Activated T-helper 17 cell treated with anti-CD3 and anti-CD28 coated beads, Interleukin-2, amount 50 U/mL, for 72 hours (primary cell): ENCODE measurements around the gene KIRREL3. TPM values are rescaled to one million over a fixed set of nuclear protein-coding genes. Genes with fewer than 3 reads are reported as not detected.
A peak's percentile ranks its signal among the peaks of the same experiment; 100 is the strongest.

ENCODE experiments used
- ATAC-seq: fragments of 150-1000 bp; cut with Tn5 transposase; replicated peaks from 2 replicates; pipeline ENCODE4 v1.10.0; 2021; ENCODE audit warnings: mild to moderate bottlenecking, moderate library complexity
- H3K27ac Mint-ChIP-seq: one replicate; pipeline ENCODE4 v1.8.0; 2022; ENCODE audit warnings: mixed read lengths
- H3K27me3 Mint-ChIP-seq: one replicate; pipeline ENCODE4 v1.8.0; 2022; ENCODE audit warnings: mixed read lengths
- H3K36me3 Mint-ChIP-seq: one replicate; pipeline ENCODE4 v1.8.0; 2022; ENCODE audit warnings: low read depth, mild to moderate bottlenecking, mixed read lengths
- H3K4me1 Mint-ChIP-seq: one replicate; pipeline ENCODE4 v1.8.0; 2022; ENCODE audit warnings: mixed read lengths
- H3K4me3 Mint-ChIP-seq: one replicate; pipeline ENCODE4 v1.8.0; 2022; ENCODE audit warnings: mild to moderate bottlenecking, mixed read lengths
- H3K9me3 Mint-ChIP-seq: one replicate; pipeline ENCODE4 v1.8.0; 2022; ENCODE audit warnings: mixed read lengths
- total RNA-seq, 2 donors: library from RNA; stranded (reverse); gene quantifications; one replicate each; pipeline ENCODE4 v1.2.3, GENCODE V29; 2022

KIRREL3 gene
- total RNA-seq, 2 donors from 2014 or later: not detected

DNA sequence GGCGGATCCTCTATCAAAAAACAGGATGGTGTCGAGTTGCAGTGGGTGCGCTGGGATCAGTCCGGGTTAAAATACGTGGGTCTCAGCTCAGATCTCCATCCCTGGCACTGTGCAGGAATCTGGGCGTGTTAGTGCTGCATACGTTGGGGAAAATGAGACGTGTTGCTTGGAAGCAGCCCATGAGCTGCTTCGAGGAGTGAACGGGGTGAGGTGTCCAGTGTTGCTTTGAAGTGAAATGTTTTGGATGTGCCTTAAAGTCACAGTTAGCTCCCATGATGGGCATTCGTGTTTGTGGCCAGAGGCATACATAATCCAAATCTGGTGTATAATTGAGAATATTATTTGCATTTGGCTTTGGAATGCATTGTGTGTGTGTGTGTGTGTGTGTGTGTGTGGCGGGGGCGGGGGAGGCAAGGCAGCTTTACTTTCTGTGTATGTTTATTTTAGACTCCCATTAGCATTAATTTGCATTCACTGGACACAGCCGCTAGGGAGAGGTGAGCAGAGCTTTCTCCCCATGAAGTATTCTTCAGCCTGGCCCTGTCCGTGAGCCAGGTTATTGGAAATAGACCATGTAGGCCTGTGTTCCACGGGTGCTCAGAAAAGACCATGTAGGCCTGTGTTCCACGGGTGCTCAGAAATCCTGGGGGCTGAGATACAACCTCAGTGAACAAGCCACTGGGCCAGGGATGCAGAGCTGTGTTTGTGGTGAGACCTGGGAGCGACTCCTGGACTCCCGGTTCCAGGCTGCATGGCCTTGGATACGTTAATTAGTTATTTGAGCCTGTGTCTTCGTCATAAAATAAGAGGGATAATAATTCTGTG lies 510.5 kb downstream of the KIRREL3 start:
- Mint-ChIP-seq H3K4me1 (no peaks in the 10 kb centered on the region), H3K27ac (no peak overlapping the region), H3K9me3 (no peaks in the 10 kb centered on the region), H3K4me3 (no peak overlapping the region), H3K27me3 (peaks cover 3% of the 10 kb centered on the region), H3K36me3 (no peaks in the 10 kb centered on the region)
- no peak for ATAC-seq

DNA sequence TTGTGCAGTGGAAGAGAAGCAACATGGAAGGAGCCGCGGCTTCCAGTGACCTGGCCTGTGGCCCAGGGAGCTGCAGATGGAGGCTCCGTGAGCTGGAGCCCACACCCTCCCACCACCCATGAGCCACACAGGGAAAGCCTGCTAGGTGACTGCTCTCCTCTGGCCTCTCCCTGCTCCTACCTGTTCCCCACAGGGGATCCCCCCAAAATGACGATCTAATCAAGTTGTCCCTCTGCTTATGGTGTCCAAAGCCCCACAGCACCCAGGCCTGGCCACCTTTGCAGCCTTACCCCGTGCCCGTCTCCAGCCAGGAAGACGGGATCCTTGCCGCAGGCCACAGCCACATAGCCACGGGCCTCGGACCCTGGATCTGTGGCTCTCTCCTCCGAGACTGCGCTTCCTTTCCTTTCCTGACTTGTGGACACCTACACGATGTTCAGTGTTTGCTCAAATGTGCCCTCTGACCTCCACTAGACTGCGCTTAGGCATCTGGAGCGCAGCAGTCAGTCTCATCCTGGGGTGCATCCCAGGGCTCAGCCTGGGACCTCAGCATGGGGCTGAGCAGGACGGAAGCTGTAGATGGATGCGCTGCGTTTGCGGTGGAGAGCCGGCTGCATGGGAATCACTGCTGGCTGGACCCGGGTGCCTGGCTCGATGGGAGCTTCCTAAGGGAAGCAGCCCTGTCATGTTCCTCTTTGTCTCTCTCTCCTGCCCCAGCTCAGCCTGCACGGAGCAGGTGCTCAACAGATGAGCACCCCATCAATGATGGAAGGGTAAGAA lies 511.8 kb downstream of the KIRREL3 start:
- no peak overlapping the region for H3K27ac Mint-ChIP-seq
- H3K4me3 Mint-ChIP-seq: no peak overlapping the region
- H3K9me3 Mint-ChIP-seq: no peaks in the 10 kb centered on the region
- ATAC-seq: no peak
- no peaks in the 10 kb centered on the region for H3K36me3 Mint-ChIP-seq
- H3K4me1 Mint-ChIP-seq: no peaks in the 10 kb centered on the region
- peaks cover 3% of the 10 kb centered on the region for H3K27me3 Mint-ChIP-seq

DNA sequence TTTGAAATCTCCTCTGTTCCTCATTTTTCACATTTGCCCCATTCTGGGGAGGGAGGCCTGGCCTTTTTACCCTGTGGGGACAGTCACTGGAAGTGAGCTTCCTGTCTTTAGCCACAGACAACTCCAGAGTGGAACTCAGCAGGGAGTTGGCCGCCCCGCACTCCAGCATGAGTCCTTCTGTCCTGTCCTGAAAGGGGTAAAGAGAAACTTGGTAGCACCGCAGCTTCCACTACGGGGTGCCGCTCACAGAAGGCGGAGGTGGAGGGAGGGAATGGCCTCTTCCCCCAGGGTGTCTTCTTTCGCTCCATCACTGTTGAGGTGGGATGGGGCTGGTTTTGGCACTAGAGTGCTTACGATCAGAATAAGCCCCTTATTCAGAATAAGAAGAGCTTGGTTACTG lies 512.9 kb downstream of the KIRREL3 start:
- Mint-ChIP-seq H3K27me3 (peaks cover 3% of the 10 kb centered on the region), H3K27ac (no peak overlapping the region), H3K4me1 (no peaks in the 10 kb centered on the region), H3K9me3 (no peaks in the 10 kb centered on the region), H3K36me3 (no peaks in the 10 kb centered on the region), H3K4me3 (no peak overlapping the region)
- ATAC-seq: no peak

DNA sequence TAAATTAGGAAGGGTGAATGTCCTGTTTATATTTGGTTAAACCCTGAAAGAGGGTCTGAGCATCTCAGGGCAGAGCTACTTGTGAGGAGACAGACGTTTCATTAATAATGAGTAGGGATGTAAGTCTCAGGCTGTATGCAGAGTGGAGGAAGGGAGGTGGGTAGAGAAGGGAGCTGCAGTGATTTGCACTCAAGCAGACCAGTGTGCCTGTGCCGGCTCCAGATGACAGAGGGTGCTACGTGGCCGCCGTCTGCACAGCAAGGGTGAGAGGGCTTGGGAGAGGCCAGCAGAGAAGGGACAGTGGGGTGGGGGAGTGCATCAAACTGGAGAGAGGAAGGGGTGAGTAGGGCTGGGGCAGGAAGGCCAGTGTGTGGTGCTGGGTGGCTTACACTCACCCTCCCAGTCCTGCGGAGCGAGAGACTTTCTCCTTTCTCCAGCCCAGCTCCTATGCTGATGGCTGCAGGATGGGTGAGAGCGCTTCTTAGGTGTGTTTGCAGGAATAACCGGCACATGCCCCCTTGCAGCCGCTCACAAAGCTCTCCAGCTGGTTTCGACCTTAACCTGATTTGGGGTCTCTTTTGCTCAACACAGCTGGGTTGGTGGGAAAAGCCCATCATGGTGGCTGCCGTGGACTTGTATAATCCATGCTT lies 514.5 kb downstream of the KIRREL3 start:
- ATAC-seq: no peak
- Mint-ChIP-seq H3K36me3 (no peaks in the 10 kb centered on the region), H3K9me3 (no peaks in the 10 kb centered on the region), H3K27ac (no peak overlapping the region), H3K27me3 (peaks cover 3% of the 10 kb centered on the region), H3K4me3 (no peak overlapping the region), H3K4me1 (no peaks in the 10 kb centered on the region)

DNA sequence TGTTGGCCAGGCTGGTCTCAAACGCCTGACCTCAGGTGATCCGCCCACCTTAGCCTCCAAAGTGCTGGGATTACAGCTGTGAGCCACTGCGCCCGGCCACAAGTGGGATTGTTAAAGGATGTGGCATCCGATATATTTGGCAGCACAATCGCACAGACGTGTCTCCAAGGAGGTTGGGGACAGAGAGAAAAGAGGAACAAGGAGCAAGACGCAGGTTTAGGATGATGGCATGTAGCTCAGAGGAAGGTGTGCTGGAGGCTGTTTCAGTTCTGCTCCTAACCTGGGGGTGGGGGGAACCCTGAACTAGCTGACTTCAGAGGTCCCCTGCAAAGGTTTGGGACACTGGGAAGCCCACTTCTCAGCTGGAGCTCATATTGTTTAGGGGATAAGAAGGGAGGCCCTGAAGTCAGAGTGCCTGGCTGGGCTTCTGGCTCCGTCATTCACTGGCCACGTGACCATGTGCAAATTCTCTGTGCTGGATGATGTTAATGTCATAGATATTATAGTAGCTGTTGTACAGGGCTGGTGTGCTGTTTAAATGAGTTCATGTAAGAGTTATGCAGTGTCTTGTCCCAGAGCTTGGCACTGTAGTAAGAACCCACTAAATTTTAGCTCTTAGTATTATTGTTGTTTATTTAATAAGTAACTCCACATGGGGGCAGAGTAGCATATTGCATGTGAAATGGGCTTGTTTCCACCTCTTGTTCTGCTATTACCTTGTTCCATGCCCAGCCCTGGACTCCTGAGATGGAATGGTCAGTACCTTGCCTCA lies 515.4 kb downstream of the KIRREL3 start:
- Mint-ChIP-seq H3K9me3 (no peaks in the 10 kb centered on the region), H3K27me3 (peaks cover 3% of the 10 kb centered on the region), H3K4me1 (no peaks in the 10 kb centered on the region), H3K27ac (no peak overlapping the region), H3K36me3 (no peaks in the 10 kb centered on the region), H3K4me3 (no peak overlapping the region)
- ATAC-seq: no peak

DNA sequence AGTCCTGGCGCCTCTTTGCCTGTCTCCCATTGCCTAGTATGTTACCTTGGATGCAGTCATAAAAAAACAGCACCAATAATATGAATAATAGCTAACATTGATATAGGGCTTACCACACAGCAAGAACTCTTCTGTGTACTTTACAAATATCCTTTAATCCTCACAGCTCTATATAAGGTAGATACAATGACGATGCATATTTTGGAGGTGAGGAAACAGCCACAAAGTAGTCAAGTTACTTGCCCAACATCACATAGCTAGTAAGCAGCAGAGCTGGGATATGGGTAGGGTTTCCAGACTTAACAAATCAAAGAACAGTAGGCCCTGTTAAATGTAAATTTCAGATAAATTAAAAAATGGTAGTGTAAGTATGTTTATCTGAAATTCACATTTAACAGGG lies 516.3 kb downstream of the KIRREL3 start:
- Mint-ChIP-seq H3K36me3 (no peaks in the 10 kb centered on the region), H3K4me1 (no peaks in the 10 kb centered on the region), H3K27me3 (peaks cover 3% of the 10 kb centered on the region), H3K9me3 (no peaks in the 10 kb centered on the region), H3K27ac (no peak overlapping the region), H3K4me3 (no peak overlapping the region)
- ATAC-seq: no peak

DNA sequence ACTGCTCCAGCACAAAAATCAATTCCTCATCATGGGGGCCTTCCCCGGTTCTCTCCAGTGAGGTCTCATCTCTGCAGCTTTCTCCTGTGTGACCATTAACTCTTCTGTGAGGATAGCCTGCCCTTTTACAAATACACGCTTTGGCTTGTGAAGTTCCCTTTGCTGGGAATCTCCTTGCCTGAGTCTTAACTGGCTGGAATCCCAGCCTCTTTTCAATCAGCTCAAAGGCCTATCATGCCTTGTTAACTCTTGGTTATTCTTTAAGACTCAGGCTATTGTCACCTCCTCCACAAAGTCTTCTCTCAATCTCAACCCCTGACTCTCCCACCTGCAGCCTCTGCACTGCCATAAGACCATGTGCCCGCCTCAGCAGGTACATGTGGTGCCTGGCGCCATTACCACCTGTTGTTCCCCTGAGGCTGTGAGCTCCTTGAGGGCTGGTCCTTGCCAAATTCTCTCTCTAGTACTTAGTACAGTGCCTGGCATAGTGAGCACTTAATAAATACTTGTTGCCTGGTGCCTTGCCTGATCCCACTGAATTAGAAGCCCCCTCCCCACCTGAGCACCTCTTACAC lies 516.9 kb downstream of the KIRREL3 start:
- Mint-ChIP-seq H3K27ac (no peak overlapping the region), H3K36me3 (no peaks in the 10 kb centered on the region), H3K9me3 (no peaks in the 10 kb centered on the region), H3K4me1 (no peaks in the 10 kb centered on the region), H3K4me3 (no peak overlapping the region), H3K27me3 (peaks cover 3% of the 10 kb centered on the region)
- no peak for ATAC-seq

DNA sequence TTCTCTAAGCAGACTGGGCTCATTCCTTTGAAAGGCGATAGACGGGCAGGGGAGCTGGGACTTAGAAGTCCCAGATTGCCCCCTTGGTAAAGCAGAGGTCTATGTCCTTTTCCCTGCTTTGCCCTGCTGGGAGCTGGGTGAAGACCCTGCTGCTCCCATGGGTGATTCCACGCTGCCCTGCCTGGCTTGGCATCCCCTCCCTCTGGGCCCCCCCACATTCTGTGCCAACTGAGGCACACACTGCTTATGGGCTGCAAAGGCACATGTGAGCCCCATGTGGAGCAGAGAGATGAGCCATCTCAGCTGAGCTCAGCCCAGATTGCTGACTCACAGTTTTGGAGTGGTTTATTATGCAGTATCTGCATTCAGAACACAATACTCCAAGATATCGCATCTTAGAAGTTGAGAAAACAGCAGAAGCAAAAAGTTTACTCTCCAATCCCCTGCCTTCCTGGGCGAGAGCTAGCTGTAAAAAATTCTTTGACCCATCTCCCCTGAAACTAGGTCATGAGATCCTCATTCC lies 517.9 kb downstream of the KIRREL3 start:
- Mint-ChIP-seq H3K4me3 (no peak overlapping the region), H3K4me1 (no peaks in the 10 kb centered on the region), H3K9me3 (no peaks in the 10 kb centered on the region), H3K36me3 (no peaks in the 10 kb centered on the region), H3K27ac (no peak overlapping the region), H3K27me3 (peaks cover 3% of the 10 kb centered on the region)
- no peak for ATAC-seq

DNA sequence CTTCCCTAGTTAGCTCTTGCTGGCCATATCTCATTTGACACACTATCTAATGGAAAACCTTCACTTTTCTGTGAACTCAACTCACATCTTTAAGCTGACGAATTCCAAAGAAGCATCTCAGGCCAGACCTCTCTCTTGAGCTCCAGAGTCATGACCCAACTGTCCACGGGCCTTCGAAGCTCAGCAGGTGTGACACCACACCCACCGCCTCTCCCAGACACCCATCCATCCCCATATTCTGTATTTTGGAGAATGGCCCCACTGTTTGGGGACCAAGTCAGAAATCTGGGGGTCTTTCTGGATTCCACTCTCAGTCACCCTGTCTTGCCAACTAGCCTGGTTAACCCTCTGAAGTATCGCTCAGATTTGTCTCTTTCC lies 519.3 kb downstream of the KIRREL3 start:
- Mint-ChIP-seq H3K36me3 (no peaks in the 10 kb centered on the region), H3K4me1 (no peaks in the 10 kb centered on the region), H3K27ac (no peak overlapping the region), H3K4me3 (no peak overlapping the region), H3K27me3 (peaks cover 3% of the 10 kb centered on the region), H3K9me3 (no peaks in the 10 kb centered on the region)
- no peak for ATAC-seq

DNA sequence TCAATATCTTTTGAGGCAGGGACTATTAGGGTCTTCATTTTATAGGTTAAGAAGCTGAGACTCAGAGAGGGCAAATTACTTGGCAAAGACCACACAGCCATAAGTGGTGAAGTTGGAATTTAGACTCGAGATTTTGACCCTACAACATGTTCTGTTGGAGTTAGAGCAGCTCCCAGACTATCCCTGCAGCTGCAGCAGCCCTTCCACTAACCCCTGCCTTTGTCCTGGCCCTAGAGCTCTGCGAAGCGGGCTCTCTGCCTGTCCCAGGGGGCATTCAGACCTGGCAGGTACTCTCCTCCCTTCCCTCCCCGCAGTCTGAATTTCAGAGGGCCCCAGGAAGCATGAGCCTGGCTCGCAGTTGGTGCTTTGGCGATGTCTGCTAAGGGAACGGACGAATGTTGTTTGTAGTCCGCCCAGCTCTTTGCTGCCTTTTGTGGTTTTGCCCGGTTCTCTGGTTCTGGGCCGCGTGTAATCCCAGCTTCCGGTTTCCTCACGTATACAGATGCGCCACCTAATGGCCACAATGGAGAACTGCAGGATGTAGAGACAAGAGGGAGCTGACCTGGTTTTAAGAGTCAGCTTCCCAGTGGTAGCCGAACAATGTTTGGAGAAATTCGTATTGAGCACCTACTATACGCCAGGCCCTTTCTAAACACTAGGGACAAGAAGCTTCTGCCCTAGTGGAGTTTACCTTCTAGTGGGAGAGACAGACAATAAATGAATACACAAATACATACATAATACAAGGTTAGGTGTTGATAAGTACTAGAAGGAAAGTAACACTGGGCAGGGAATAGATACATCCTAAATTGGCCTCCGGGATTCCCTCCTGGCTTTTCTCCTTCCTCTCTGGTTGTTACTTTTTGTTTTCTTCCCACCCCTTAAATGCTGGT lies 519.9 kb downstream of the KIRREL3 start:
- Mint-ChIP-seq H3K27me3 (no peaks in the 10 kb centered on the region), H3K9me3 (no peaks in the 10 kb centered on the region)

DNA sequence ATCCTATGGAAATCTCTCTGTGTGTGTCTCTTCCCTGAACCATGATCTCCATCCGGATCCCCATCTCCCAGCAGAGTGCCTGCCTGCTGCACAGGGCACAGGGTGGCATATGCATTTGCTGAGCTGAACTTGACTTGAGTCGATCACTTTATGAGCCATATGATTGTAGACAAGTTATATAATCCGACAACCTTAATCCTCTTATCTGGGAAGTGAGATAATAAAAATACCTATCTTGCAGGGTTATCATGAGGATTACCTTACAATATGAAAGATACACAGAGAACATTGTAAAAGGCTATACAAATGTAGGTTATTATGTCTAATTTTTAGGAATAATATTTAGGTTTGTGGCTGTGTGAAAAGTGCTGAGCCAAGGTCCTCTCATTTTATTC lies 520.6 kb downstream of the KIRREL3 start:
- no peak for ATAC-seq
- H3K27ac Mint-ChIP-seq: no peak overlapping the region
- H3K9me3 Mint-ChIP-seq: no peaks in the 10 kb centered on the region
- no peak overlapping the region for H3K4me3 Mint-ChIP-seq
- no peaks in the 10 kb centered on the region for H3K36me3 Mint-ChIP-seq
- no peaks in the 10 kb centered on the region for H3K4me1 Mint-ChIP-seq
- H3K27me3 Mint-ChIP-seq: no peaks in the 10 kb centered on the region

More for the DNA sequence above, 519.9 kb downstream of the KIRREL3 start:
- H3K36me3 Mint-ChIP-seq: no peaks in the 10 kb centered on the region
- no peaks in the 10 kb centered on the region for H3K4me1 Mint-ChIP-seq
- peak overlapping the region; percentile 18 for H3K27ac Mint-ChIP-seq
- ATAC-seq: peak; percentile 86
- peak overlapping the region; percentile 48 for H3K4me3 Mint-ChIP-seq

DNA sequence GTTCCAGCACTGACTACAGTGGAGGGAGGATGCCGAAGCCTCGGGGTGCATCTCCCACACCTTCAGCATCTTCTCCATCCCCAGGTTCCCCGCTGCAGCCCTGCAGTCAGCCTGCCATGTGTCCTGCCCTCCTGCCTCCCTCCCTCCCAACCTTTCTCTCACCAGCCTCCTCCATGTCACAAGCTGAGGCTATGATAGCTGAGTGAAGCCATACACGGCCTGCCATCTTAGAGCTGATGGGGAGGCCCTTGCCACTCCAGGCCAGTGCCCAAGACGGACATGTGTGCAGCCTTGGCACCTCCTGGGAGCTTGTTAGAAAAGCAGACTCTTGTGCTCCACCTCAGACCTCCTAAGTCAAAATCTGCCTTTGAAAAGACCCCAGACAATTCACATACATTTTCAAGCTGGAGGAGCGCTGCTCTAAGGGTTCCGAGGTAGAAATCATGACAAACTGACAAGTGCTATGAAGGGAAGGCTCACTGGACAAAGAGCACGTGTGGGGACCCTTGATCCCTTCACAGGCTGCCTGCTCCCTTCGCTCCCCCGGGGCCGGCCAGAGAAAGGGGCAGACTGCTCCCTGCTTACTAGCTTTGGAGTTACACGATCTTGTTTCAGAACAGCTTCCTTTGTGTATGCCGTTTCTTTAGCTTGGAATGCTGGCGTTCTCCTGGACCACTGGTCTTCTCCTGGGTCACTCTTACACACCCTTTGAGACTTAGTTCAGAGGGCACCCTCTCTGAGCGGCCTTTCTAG lies 521.2 kb downstream of the KIRREL3 start:
- no peak for ATAC-seq
- Mint-ChIP-seq H3K27ac (no peak overlapping the region), H3K4me1 (no peaks in the 10 kb centered on the region), H3K9me3 (no peaks in the 10 kb centered on the region), H3K4me3 (no peak overlapping the region), H3K27me3 (no peaks in the 10 kb centered on the region), H3K36me3 (no peaks in the 10 kb centered on the region)
